Non-pigmented ciliary epithelial cell (primary cell): ENCODE results near the gene GNPTAB.
A peak's percentile ranks its signal among the peaks of the same experiment; 100 is the strongest.

Experiments used
- DNase-seq: peaks from one replicate; pipeline ENCODE4 v3.0.0-alpha.2; 2010; ENCODE audit warnings: low read depth

Gene GNPTAB

DNA sequence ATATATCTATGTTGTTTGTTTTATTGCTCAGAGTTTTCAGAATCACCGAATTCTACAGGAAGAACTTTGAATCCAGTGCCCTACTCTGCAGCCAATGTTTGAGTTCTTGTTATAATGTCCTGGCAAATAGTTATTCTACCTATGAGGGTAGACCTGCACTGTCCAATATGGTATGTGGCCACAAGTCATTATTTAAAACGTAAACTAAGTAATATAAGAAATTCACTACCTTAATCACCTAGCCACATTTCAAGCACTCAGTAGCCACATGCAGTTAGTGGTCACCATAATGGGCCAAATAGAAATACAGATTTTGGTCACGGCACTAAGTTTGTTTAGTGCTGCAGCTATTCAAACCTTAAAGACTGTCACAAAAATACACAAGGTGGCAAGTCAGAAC is 26.4 kb downstream of the GNPTAB start:
- DNase-seq, result no peak

DNA sequence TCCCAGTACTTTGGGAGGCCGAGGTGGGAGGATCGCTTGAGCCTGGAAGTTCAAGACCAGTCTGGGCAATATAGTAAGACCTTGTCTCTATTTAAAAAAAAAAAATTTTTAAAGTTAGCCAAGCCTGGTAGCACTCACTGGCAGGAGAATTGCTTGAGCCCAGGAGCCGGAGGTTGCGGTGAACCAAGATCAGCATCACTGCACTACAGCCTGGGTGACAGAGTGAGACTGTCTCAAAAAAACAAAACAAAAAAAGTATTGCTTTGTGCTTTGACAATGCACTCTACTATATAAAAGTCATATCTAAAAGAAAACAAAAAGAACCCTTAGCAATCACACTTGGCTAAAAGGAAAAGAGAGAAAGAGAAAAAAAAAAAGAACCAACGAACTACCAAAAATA is 26.8 kb downstream of the GNPTAB start:
- no peak for DNase-seq

DNA sequence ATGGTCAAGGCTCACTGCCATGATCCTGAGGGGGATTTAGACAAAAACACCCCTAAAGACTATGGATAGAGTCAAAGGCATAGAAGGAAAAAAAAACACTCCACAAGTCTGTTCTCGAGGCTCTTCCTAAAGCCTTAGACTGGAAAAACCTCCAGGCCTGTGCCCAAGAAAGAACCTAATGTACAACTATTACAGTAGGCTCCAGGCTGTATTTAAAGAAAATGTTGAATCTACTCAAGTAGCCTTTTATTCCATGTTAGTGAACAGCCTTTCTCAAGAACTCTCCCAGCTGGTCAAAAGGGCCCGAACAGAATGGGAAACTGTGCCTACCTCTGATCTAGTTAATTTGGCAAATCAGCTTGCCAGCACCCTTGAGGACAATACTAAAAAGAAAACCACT is 28.3 kb downstream of the GNPTAB start:
- no peak for DNase-seq

DNA sequence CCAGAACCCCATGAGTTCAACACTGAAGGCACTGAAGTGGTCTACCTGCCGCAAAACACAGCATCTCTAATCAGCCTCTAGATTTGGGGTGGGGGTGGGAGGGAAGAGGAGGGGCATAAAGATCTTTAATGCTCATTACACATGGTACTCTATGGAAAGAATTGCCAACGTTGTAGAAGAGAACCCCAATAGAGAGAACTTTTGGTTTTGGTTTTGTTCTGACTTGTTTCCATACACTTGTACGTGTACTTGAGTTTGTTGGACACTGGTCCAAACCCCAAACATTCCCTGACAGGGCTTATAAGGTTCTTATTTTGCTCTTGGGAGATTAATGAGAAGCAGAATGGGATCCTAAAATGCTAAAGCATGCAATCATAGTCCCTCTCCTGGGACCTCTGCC is 31.0 kb downstream of the GNPTAB start:
- no peak for DNase-seq

DNA sequence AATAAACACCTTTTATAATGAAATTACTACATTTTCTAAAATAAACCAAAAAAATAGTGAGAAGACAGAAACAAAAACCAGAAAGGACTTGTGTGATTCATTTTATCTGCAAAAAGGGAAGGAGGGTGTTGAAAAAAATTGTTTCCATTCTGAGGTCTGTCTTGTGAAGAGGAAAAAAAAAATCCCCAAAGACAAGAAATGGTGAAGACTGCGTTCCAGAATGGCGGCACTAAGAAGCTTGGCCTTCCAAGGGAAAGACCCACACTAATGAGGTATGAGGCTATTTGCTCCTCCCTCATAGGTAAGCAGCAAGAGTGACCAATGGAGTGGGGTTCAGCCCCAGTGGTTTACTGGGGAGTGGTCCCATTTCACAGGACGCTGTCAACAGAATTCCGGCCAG is 35.0 kb downstream of the GNPTAB start:
- DNase-seq, result no peak

DNA sequence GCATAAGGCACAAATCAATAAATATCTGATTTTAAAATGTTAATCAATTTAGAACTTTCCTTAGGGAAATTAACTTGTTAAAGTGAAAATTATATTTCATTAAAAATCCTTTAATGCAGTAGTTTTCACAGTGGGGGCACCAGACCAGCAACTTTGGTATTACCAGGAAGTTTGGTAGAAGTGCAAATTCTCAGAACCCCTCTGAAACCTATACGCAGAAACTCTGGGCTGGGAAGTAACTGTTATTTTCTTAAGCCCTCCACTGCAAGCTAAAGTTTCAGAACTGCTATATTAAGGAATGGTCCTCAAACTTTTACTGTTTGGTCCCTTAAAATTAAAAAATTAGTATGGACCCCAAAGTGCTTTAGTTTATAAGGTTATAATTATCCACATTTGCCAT is 35.7 kb downstream of the GNPTAB start:
- no peak for DNase-seq

DNA sequence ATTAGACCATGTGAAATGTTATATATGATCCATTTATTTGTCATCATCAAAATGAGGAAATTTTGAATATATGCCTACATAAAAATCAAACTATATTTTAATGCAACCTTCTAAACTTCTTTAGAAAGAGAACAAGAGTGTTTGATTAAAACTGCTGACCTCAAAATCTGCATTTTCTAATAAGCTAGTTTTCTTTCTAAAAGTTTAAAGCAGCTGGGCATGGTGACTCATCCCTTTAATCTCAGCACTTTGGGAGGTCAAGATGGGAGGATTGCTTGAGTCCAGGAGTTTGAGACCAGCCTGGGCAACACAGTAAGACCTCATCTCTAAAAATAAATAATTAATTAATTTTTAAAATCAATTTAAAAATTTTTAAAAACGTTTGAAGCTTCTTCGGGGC is 36.2 kb downstream of the GNPTAB start:
- no peak for DNase-seq

DNA sequence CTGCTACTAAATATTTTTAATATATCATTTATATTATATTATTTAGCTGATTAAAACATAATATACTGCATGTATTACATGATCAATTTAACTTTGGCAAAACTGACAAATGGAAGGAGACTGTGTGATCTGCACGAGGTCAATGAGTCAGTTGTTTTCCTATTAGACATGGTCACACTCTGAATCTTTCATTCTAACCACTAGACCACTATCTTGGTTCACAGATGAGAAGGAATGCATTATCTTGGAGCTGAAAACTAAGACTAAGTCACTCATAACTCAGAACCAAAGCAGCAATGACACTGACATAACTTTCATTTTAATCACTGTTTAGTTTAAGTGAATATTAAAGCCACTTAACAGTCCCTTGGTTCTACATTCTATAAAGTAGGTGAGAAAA is 37.4 kb downstream of the GNPTAB start:
- peak; percentile 80 for DNase-seq

DNA sequence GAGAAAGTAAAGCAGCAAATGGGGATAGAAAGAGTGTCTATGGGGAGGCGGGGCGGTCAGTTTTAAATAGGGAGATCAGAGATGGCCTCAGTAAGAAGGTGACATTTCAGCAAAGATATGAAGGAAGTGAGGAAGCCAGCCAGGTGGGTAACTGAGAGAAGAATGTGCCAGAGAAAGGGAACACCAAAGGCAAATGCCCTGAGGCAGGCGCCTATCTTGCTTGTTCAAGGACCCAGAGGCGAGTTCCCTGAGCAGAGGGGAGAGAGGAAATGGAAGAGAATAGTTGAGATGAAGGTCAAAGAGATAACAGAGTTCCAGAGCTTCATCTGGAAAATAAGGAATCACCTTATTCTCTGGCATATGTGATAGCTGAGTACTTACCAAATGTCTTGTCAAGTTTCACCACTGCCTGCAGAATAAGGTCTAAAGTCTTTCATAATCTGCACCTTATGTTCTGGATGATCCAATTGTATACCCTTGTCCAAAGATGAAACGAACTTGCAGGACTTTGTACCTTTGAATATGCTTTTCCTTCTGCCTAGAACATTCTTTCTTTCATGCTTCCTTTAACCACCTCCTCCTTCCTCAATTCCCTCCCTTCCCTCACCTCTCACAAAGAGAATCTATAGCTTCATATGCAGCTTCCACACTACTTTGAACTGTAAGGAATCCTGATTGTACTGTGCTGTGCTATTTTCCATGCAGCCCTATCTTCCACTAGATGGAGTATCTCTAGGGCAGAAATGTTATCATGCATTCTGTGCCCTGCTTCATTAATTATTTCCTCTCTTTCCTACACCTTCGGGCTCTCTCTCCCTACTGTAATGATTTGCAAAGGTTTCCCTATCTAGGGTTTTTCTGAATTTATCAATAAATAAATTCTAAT is 38.5 kb downstream of the GNPTAB start:
- no peak for DNase-seq

DNA sequence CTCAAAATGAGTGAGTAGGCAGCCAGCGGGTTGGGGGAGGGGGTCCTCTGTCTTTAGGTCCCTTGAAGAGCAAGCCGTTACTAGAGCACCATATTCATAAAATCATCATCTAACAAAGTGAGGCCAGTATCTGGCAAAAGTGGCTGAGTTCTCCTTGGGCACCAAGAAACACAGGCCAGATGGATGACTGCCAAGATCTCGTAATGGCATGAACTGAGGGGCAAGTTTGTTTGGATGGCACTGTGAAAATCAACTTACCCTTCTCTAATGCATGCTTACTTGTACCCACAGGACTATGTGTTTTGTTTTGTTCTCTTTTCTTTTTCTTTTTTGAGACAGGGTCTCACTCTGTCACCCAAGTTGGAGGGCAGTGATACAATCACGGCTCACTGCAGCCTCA is 41.6 kb downstream of the GNPTAB start:
- no peak for DNase-seq

DNA sequence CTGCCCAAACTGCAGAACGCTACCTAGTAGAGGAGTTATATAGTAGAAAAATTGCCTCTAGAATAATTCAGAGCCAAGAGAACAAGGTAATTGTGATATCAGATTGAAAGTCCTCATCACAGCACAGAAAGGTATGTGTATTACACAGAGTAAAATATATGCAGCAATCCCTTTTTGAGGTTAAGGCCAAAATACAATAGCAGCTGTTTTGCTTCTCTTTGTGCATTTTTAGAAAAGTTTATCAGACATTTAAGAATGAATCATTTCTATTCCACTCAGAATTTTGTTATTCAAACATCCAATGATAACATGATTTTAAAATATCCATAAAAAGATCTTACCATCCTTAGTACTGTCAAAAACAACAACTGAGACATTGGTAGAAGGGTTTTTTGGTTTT is 45.1 kb downstream of the GNPTAB start:
- DNase-seq, result no peak

DNA sequence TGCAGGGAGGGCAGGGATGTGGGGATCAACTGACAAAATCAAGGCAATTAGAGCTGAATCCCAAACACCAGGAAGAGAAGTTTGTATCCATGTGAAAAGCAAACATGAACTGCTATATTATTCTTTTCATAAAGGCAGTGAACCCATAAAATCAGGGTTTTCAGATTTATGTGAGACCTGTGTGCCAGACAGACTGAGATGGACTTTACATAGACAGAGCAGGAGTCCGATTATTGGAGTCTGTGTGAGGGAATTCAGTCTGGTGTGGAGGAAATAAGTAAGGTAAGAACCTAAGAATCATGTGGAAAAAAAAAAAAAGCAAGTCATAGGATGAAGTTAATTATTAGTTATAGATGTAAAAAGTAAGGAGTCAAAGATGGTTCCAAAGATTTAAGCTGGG is 46.4 kb downstream of the GNPTAB start:
- no peak for DNase-seq

DNA sequence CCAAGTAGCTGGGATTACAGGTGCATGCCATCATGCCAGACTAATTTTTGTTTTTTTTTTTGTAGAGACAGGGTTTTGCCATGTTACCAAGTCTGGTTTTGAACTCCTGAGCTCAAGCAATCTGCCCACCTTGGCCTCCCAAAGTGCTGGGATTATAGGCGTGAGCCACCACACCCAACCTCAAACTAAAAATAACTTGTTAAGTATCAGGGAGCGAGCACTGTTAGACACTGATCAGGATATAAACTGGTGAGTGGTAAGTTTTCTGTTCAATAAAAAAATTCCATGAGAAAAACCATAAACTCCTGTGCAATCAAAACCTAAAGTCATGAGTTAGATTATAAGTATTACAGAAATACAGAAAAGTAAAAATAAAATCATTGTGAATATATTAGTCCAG is 46.9 kb downstream of the GNPTAB start:
- DNase-seq, result no peak

DNA sequence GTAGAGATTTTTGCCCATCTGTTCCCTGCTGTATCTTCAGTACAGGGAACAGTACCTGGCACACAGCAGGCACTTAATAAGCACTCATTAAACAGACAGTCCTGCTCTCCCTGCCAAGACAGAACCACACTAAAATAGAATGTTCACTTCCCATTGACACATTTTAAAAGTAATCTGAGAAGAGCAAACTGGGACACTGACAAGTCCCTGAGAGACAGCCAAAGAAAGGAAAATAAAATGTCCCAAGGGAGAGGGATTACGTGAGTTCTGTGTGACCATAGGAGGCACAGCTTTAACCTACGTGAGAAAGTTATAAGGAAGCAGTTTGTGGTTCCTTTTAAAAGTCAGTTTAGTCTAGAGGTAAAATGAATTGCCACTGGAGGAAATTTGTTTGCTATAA is 47.6 kb downstream of the GNPTAB start:
- no peak for DNase-seq

DNA sequence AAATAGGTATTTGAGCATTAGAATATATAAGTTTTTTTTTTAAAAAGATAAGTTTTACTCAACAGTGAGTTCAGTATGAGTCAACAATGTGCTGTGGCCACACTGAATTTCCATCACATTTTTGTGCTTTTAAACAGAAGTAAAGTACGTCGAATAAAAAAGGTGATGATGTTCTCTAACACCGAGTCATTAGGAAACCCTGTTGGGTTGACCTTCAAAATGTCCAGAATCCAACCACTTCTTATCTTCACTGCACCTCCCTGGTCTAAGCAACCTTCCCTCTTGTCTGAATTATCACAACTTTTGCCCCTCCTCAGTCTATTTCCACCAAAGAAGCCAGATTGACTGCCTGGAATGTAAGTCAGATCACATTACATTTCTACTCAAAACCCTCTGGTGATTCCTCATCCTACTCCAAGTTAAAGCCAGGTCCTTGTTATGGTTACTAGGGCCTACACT is 48.5 kb downstream of the GNPTAB start:
- peak; percentile 27 for DNase-seq

DNA sequence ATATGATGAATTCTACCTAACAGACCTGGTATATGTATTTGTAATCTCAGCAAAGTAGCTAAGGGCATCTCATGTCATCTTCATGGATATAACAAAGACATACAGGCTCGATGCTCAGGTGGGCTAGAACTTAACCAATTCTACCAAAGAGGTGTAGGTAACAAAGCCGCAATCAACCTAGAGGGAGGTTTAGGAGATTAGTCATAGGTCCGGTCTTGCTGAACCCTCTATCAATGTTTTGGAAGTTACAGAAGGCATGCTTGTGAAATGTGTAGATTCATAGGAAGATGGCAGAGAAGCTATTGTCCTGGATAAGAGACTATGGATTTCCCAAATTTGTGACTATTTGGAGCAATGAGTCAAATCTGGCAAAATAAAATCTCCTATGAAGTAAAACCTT is 48.9 kb downstream of the GNPTAB start:
- no peak for DNase-seq

DNA sequence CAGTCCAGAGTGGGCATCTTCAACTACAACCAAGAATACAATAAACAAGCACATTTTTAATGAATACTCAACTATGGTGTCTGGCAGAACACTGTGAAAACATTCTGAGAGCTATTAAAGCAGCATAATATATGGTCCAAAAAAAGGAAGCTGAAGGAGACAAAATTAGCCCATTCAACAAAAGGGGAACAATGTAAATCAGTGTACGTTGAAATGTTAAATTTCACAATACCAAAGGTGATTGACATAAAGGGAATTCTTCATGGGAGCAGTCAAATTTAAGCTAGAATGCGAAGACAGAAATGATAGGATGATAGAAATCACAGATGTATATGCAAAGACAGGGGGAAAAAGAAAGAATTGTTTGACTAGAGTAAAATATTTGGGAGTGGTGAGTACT is 50.2 kb downstream of the GNPTAB start:
- DNase-seq, result no peak

DNA sequence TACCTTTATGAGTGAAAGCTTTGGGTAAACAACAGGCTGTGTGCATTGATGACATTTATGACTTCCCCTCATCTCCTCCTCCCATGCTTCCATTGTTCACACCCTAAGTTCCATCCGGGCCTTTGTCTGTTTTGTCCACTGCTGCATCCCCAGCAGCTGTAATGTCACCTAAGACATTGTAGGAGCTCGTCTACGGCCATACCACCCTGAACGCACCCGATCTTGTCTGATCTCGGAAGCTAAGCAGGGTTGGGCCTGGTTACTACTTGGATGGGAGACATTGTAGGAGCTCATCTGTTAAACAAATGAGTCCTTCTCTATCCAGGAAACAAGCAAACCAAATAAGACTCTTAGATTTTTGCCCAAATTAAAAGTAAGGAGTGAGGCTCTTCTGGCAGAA is 51.1 kb downstream of the GNPTAB start:
- DNase-seq, result no peak

DNA sequence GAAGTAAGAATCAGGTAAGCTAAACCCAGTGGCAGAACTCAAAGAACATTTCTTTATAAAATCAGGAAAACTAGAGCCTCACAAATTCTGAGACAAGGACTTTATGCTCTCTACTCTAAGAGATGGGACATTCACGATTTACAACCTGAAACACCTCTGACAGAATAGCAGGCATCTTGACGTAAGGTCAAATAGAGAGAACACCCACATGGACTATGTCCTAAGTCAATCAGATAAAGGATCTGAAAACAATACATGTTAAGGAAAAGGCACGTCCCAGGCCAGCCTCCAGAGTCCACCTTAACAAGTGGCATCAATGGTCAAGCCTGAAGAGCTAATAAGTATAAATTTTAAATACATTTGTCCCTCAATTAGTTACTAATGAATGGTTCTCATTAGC is 51.6 kb downstream of the GNPTAB start:
- DNase-seq, result no peak

DNA sequence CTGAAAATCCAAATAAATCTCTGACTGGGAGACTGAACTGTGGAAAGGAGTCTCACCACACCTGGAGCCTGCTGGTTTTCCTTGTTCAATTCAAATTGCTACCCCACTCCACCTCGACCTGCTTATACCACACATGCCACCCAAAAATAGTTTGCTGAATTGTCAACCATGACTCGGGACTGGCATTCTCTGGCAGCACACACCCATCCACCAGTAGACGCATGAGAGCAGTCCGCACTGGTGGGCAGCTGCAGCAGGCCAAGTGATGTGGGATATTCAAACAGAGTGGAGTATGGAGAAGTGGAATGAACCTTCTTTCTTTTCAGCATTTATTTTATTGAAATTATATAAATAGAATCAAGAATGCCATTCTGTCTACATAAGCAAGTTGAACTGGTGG is 52.8 kb downstream of the GNPTAB start:
- no peak for DNase-seq

DNA sequence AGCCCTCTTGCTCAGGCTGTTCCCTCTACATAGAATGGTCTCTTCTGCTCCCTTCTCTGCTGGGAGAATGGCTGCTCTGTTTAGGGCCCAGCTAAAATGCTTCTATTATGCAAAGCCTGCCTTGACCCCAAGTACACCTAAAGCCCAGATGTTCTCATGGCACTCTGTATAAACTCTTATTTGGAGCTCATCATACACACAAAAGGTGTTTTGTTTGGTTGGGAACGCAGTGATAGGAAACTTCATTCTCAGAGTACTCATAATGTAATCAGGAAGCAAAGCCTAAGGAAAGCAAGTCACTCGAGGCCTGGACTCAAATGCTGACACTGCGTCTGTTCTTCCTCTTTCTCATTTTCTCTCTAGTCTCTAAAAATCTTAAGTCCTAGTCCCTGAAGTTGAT is 53.3 kb downstream of the GNPTAB start:
- no peak for DNase-seq

DNA sequence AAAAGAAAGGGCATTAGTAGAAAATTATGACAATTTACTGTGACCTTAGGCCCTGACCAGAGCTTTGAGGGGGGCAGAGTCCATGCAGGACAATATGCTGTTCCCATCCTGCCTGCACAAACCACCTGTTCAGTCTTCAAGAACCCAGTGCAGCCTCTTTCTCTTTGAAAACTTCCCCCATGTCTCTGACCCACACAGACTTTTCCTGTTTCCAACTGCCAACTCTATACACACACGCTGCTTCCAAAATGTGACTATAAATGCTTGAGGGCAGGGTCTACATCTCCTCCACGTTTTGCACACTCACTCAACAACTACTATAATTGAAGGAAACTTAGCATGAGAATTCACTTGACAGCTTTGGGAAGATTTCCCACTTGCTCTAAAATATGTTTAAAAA is 54.9 kb downstream of the GNPTAB start:
- no peak for DNase-seq

DNA sequence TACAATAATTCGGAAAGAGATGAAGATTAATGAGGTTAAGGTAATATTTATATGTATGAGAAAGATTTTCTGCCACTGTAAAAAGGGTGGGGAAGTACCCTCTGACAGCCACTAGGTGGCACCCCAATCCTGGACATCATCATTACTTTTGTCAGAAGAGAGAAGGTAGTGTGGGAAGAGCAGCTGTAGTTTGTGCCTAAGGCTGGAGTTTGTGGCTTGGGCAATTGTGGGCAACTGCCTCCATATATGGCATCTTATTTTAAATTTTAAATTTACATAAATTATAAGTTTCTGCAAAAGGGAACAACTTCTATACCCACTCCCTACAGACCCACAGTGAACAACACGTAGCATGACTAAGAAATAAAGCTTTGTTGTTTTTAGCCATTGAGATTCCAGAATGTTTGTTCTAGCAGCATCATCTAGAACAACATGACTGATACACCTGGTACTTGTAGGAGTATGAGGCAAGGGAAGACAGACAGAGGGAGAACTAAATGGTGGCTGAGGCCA is 57.1 kb downstream of the GNPTAB start:
- DNase-seq, result peak; percentile 30
